GM23248 (cell line): Measurements from ENCODE around the gene ZNF445.

Experiments used
- EZH2 ChIP-seq: fragments of 200-600 bp; sonication (generic); IDR thresholded peaks from 2 replicates; pipeline ENCODE4 v1.6.1; 2018; ENCODE audit warnings: antibody characterized with exemption, mild to moderate bottlenecking; ENCODE audit not compliant: insufficient read depth, poor library complexity, severe bottlenecking
- EZH2phosphoT487 ChIP-seq: fragments of 200-600 bp; sonication (generic); IDR thresholded peaks from 2 replicates; pipeline ENCODE4 v1.6.1; 2018; ENCODE audit warnings: antibody characterized with exemption, moderate library complexity, mild to moderate bottlenecking, low read depth; ENCODE audit not compliant: insufficient read depth

DNA sequence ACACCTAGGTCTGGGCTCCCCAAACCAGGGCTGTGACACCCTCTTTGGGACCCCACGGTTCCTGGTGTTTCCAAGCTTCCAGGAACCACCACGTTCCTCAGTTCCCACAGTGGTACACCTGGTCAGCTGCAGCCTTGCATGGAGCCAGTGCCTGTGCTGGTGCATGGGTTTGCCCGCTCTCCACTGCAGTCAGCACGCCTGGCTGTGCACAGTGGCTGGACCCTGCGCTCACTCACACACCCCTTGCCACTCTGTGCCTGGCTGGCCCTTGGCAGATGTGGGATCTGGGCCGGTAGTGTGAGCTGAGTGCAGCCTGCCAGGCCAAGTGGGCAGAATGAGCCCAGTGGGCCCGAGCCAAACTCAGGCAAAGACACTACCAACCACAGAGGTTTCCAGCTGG lies 90.1 kb downstream of the ZNF445 start:
- TF ChIP-seq EZH2phosphoT487 (no peak), EZH2 (no peak)
